WI38 (cell line): Measurements from ENCODE around the gene TRIM40.

ENCODE experiments used
- H3K4me3 ChIP-seq: 2 replicates; pipeline ENCODE4 v1.5.1; 2011; ENCODE audit warnings: low read depth, mild to moderate bottlenecking, control low read depth, low read length
- CTCF ChIP-seq: IDR thresholded peaks from 2 replicates; pipeline ENCODE4 v1.5.1; 2012; ENCODE audit warnings: low read depth, mild to moderate bottlenecking, control low read depth, low read length

Gene TRIM40

GRCh38 chr6:30156262-30156599 is 20.3 kb downstream of the TRIM40 start:
- H3K4me3 ChIP-seq, result no peak overlapping the region
- no peak for TF ChIP-seq CTCF

GRCh38 chr6:30156774-30157173 is 20.8 kb downstream of the TRIM40 start:
- no peak overlapping the region for H3K4me3 ChIP-seq

GRCh38 chr6:30157581-30157980 is 21.6 kb downstream of the TRIM40 start:
- no peak overlapping the region for H3K4me3 ChIP-seq
- TF ChIP-seq CTCF, result no peak

More at GRCh38 chr6:30156774-30157173, 20.8 kb downstream of the TRIM40 start:
- TF ChIP-seq CTCF, result no peak

- H3K4me3 ChIP-seq, result no peak overlapping the region
- no peak for TF ChIP-seq CTCF
These were observed 22.1 kb downstream of the TRIM40 start for GRCh38 chr6:30157999-30158398.

- H3K4me3 ChIP-seq, result no peak overlapping the region
- no peak for TF ChIP-seq CTCF
These were observed 22.6 kb downstream of the TRIM40 start for GRCh38 chr6:30158475-30159040.

GRCh38 chr6:30160008-30160784 is 24.3 kb downstream of the TRIM40 start:
- H3K4me3 ChIP-seq, result no peak overlapping the region
- no peak for TF ChIP-seq CTCF

- no peak for TF ChIP-seq CTCF
- H3K4me3 ChIP-seq, result no peak within 1 kb of the TSS
These were observed 25.0 kb downstream of the TRIM40 start, which contains the start of gene TRIM10 for GRCh38 chr6:30160785-30161531. TRIM10 (minus strand) TSS chr6:30161211; CDS start chr6:30160858, 353 bp downstream.
